ACC112 (cell line): ENCODE data around the gene SAGE1.
"Not testable (repeated sequence)": the region's sequence is repeated elsewhere in the genome, so short reads cannot be mapped to it uniquely, and the experiment has no call there.

Source experiments
- H2AFZ ChIP-seq: fragments of 200-600 bp; sonication (generic); one replicate; pipeline ENCODE4 v1.6.0; 2017; ENCODE audit warnings: antibody characterized with exemption, low read length; ENCODE audit not compliant: unreplicated experiment
- H3K27ac ChIP-seq: fragments of 200-600 bp; sonication (generic); 2 replicates; pipeline ENCODE4 v1.5.1; 2014; ENCODE audit warnings: low read depth, mild to moderate bottlenecking, antibody characterized with exemption, low read length, moderate library complexity
- H3K27me3 ChIP-seq: fragments of 200-600 bp; sonication (generic); 2 replicates; pipeline ENCODE4 v1.6.1; 2014; ENCODE audit warnings: mild to moderate bottlenecking, antibody characterized with exemption, low read length, moderate library complexity, mixed read lengths; ENCODE audit not compliant: insufficient read depth
- H3K36me3 ChIP-seq: fragments of 200-600 bp; sonication (generic); 2 replicates; pipeline ENCODE4 v1.6.1; 2016; ENCODE audit warnings: mild to moderate bottlenecking, antibody characterized with exemption, low read length, moderate library complexity, mixed read lengths; ENCODE audit not compliant: insufficient read depth
- H3K4me1 ChIP-seq: fragments of 200-600 bp; sonication (generic); one replicate; pipeline ENCODE4 v1.6.1; 2016; ENCODE audit warnings: low read length, mixed read lengths; ENCODE audit not compliant: insufficient read depth, unreplicated experiment, control insufficient read depth
- H3K4me3 ChIP-seq: fragments of 200-600 bp; sonication (generic); 2 replicates; pipeline ENCODE4 v1.5.1; 2014; ENCODE audit warnings: mild to moderate bottlenecking, low read depth, low read length
- H3K79me2 ChIP-seq: fragments of 200-600 bp; sonication (generic); one replicate; pipeline ENCODE4 v1.6.0; 2016; ENCODE audit warnings: low read length; ENCODE audit not compliant: control insufficient read depth, unreplicated experiment, insufficient read depth

SAGE1 gene

GRCh38 chrX:135920516-135920915 lies 27.0 kb downstream of the SAGE1 start:
- not testable (repeated sequence) for H2AFZ ChIP-seq, H3K36me3 ChIP-seq, H3K27me3 ChIP-seq, H3K27ac ChIP-seq, H3K4me3 ChIP-seq, H3K79me2 ChIP-seq, H3K4me1 ChIP-seq

- no peaks in the 10 kb centered on the region for H3K79me2 ChIP-seq
- H3K4me3 ChIP-seq, result no peak overlapping the region
- 0 out of 2 replicates have a peak, but pooled peaks cover under 1% of the 10 kb centered on the region for H3K27me3 ChIP-seq
- H3K36me3 ChIP-seq, result no peaks in the 10 kb centered on the region
- H3K4me1 ChIP-seq, result no peaks in the 10 kb centered on the region
- H3K27ac ChIP-seq, result no peak overlapping the region
- no peak overlapping the region for H2AFZ ChIP-seq
Observed at GRCh38 chrX:135923353-135923752, 29.8 kb downstream of the SAGE1 start.

- no peak overlapping the region for H2AFZ ChIP-seq
- no peaks in the 10 kb centered on the region for H3K79me2 ChIP-seq
- H3K4me3 ChIP-seq, result no peak overlapping the region
- H3K27ac ChIP-seq, result no peak overlapping the region
- no peaks in the 10 kb centered on the region for H3K36me3 ChIP-seq
- no peaks in the 10 kb centered on the region for H3K27me3 ChIP-seq
- no peaks in the 10 kb centered on the region for H3K4me1 ChIP-seq
Observed at GRCh38 chrX:135927897-135928296, 34.4 kb downstream of the SAGE1 start.

GRCh38 chrX:135931644-135932487 lies 38.4 kb downstream of the SAGE1 start:
- no peaks in the 10 kb centered on the region for H3K27me3 ChIP-seq
- no peak overlapping the region for H3K4me3 ChIP-seq
- no peaks in the 10 kb centered on the region for H3K4me1 ChIP-seq
- H3K36me3 ChIP-seq, result no peaks in the 10 kb centered on the region
- H2AFZ ChIP-seq, result no peak overlapping the region
- H3K79me2 ChIP-seq, result no peaks in the 10 kb centered on the region
- no peak overlapping the region for H3K27ac ChIP-seq

GRCh38 chrX:135944486-135944885 lies 51.0 kb downstream of the SAGE1 start:
- Histone ChIP-seq H3K79me2 (no peaks in the 10 kb centered on the region), H2AFZ (no peak overlapping the region), H3K4me3 (no peak overlapping the region), H3K27me3 (no peaks in the 10 kb centered on the region), H3K36me3 (no peaks in the 10 kb centered on the region), H3K27ac (no peak overlapping the region), H3K4me1 (no peaks in the 10 kb centered on the region)

GRCh38 chrX:135951291-135951690 lies 57.8 kb downstream of the SAGE1 start:
- H3K4me1 ChIP-seq, result no peaks in the 10 kb centered on the region
- no peak overlapping the region for H2AFZ ChIP-seq
- no peaks in the 10 kb centered on the region for H3K79me2 ChIP-seq
- H3K27me3 ChIP-seq, result no peaks in the 10 kb centered on the region
- no peak overlapping the region for H3K4me3 ChIP-seq
- H3K36me3 ChIP-seq, result no peaks in the 10 kb centered on the region
- H3K27ac ChIP-seq, result no peak overlapping the region
